Ammon's horn (tissue), 1 donor: ENCODE data around the gene PRDM16.

ENCODE experiments used
- DNase-seq: peaks from one replicate; pipeline ENCODE4 v3.0.0-alpha.2; 2016; ENCODE audit warnings: low spot score

PRDM16 gene

GRCh38 chr1:3124246-3124645 is 55.2 kb downstream of the PRDM16 start:
- DNase-seq = no peak

- no peak for DNase-seq
Observed at GRCh38 chr1:3125078-3125477, 56.1 kb downstream of the PRDM16 start.

- peak; percentile 38 for DNase-seq
Observed at GRCh38 chr1:3125546-3126368, 56.8 kb downstream of the PRDM16 start.

GRCh38 chr1:3126756-3127678 is 58.0 kb downstream of the PRDM16 start:
- DNase-seq = no peak

GRCh38 chr1:3127738-3128137 is 58.7 kb downstream of the PRDM16 start:
- DNase-seq = peak; percentile 40

- no peak for DNase-seq
Observed at GRCh38 chr1:3128431-3129132, 59.6 kb downstream of the PRDM16 start.

- no peak for DNase-seq
Observed at GRCh38 chr1:3129133-3129490, 60.1 kb downstream of the PRDM16 start.

GRCh38 chr1:3130268-3130667 is 61.3 kb downstream of the PRDM16 start:
- DNase-seq = no peak

GRCh38 chr1:3132660-3133059 is 63.7 kb downstream of the PRDM16 start:
- DNase-seq = no peak

- DNase-seq = no peak
Observed at GRCh38 chr1:3133686-3134085, 64.7 kb downstream of the PRDM16 start.

GRCh38 chr1:3134381-3135072 is 65.5 kb downstream of the PRDM16 start:
- no peak for DNase-seq

- no peak for DNase-seq
Observed at GRCh38 chr1:3135073-3135702, 66.2 kb downstream of the PRDM16 start.

GRCh38 chr1:3135744-3136455 is 66.9 kb downstream of the PRDM16 start:
- no peak for DNase-seq

GRCh38 chr1:3136532-3136931 is 67.5 kb downstream of the PRDM16 start:
- no peak for DNase-seq

GRCh38 chr1:3137111-3138100 is 68.4 kb downstream of the PRDM16 start:
- no peak for DNase-seq

GRCh38 chr1:3138623-3139151 is 69.7 kb downstream of the PRDM16 start:
- no peak for DNase-seq

- no peak for DNase-seq
Observed at GRCh38 chr1:3139451-3139852, 70.4 kb downstream of the PRDM16 start.

- no peak for DNase-seq
Observed at GRCh38 chr1:3139871-3140361, 70.9 kb downstream of the PRDM16 start.

- DNase-seq = no peak
Observed at GRCh38 chr1:3140437-3140836, 71.4 kb downstream of the PRDM16 start.
